Neural progenitor cell (in vitro differentiated cells): Measurements from ENCODE around the gene ITGBL1. TPM values are rescaled to one million over a fixed set of nuclear protein-coding genes. Genes with fewer than 3 reads are reported as not detected.

Experiments
- DNase-seq: peaks from one replicate; pipeline ENCODE4 v3.0.0-alpha.2; 2016; ENCODE audit warnings: low spot score
- H2AFZ ChIP-seq: fragments of 200-600 bp; sonication (generic); replicated peaks from 2 replicates; pipeline ENCODE4 v1.6.1; 2016; ENCODE audit warnings: antibody characterized with exemption
- H3F3A ChIP-seq: fragments of 200-600 bp; sonication (generic); 2 replicates; pipeline ENCODE4 v1.6.1; 2016; ENCODE audit warnings: antibody characterized with exemption, low read depth
- H3K27ac ChIP-seq: fragments of 200-600 bp; sonication (generic); 2 replicates; pipeline ENCODE4 v1.5.1; 2016; ENCODE audit warnings: mild to moderate bottlenecking
- H3K27me3 ChIP-seq: fragments of 200-600 bp; sonication (generic); 2 replicates; pipeline ENCODE4 v1.6.1; 2016; ENCODE audit warnings: mild to moderate bottlenecking, moderate library complexity
- H3K36me3 ChIP-seq: fragments of 200-600 bp; sonication (generic); 2 replicates; pipeline ENCODE4 v1.5.1; 2016
- H3K4me1 ChIP-seq: fragments of 200-600 bp; sonication (generic); 2 replicates; pipeline ENCODE4 v1.6.1; 2016; ENCODE audit warnings: mixed run types
- H3K4me2 ChIP-seq: fragments of 200-600 bp; sonication (generic); 2 replicates; pipeline ENCODE4 v1.6.1; 2016
- H3K4me3 ChIP-seq: fragments of 200-600 bp; sonication (generic); 2 replicates; pipeline ENCODE4 v1.5.1; 2016
- H3K79me2 ChIP-seq: fragments of 200-600 bp; sonication (generic); 2 replicates; pipeline ENCODE4 v1.6.1; 2016; ENCODE audit warnings: low read depth
- H3K9ac ChIP-seq: fragments of 200-600 bp; sonication (generic); 2 replicates; pipeline ENCODE4 v1.6.1; 2016
- H3K9me3 ChIP-seq: fragments of 200-600 bp; sonication (generic); 2 replicates; pipeline ENCODE4 v1.5.1; 2016; ENCODE audit warnings: low read depth
- H4K20me1 ChIP-seq: fragments of 200-600 bp; sonication (generic); 2 replicates; pipeline ENCODE4 v1.6.1; 2016; ENCODE audit warnings: low read depth
- H3K27ac Mint-ChIP-seq: 3 replicates; pipeline ENCODE4 v1.8.0; 2021; ENCODE audit warnings: mixed read lengths
- H3K27me3 Mint-ChIP-seq: 2 replicates; pipeline ENCODE4 v1.8.0; 2022; ENCODE audit warnings: low read depth, mild to moderate bottlenecking, inconsistent platforms, moderate library complexity, mixed read lengths; ENCODE audit not compliant: insufficient read depth
- H3K36me3 Mint-ChIP-seq: 3 replicates; pipeline ENCODE4 v1.8.0; 2021; ENCODE audit warnings: mixed read lengths
- H3K4me1 Mint-ChIP-seq: 3 replicates; pipeline ENCODE4 v1.8.0; 2021; ENCODE audit warnings: mixed read lengths
- H3K4me3 Mint-ChIP-seq: 3 replicates; pipeline ENCODE4 v1.8.0; 2021; ENCODE audit warnings: mild to moderate bottlenecking, moderate library complexity, mixed read lengths
- H3K9me3 Mint-ChIP-seq: 3 replicates; pipeline ENCODE4 v1.8.0; 2020; ENCODE audit warnings: mixed read lengths
- CTCF ChIP-seq: fragments of 200-600 bp; sonication (generic); IDR thresholded peaks from 2 replicates; pipeline ENCODE4 v1.5.1; 2017; ENCODE audit warnings: antibody characterized with exemption, mild to moderate bottlenecking
- EZH2 ChIP-seq: fragments of 200-600 bp; sonication (generic); IDR thresholded peaks from 2 replicates; pipeline ENCODE4 v1.6.1; 2017; ENCODE audit warnings: antibody characterized with exemption, mild to moderate bottlenecking, moderate library complexity
- EZH2phosphoT487 ChIP-seq: fragments of 200-600 bp; sonication (generic); IDR thresholded peaks from 2 replicates; pipeline ENCODE4 v1.6.1; 2017; ENCODE audit warnings: antibody characterized with exemption
- total RNA-seq: library from RNA; depleted of rRNA; stranded (reverse); fragments of >200 nt; gene quantifications from 2 replicates; pipeline ENCODE4 v1.2.3, GENCODE V29; 2015; ENCODE audit warnings: low replicate concordance

ITGBL1 gene
- total RNA-seq, 1 donor from 2014 or later: not detected

- H3K36me3 Mint-ChIP-seq: no peaks in the 10 kb centered on the region
- Histone ChIP-seq H3F3A (no peaks in the 10 kb centered on the region), H3K27ac (no peak overlapping the region), H3K4me2 (no peak overlapping the region), H3K9me3 (no peaks in the 10 kb centered on the region), H3K4me3 (no peak overlapping the region), H3K36me3 (no peaks in the 10 kb centered on the region), H3K4me1 (no peaks in the 10 kb centered on the region), H3K9ac (no peak overlapping the region), H2AFZ (no peak overlapping the region), H4K20me1 (no peaks in the 10 kb centered on the region), H3K27me3 (no peaks in the 10 kb centered on the region), H3K79me2 (no peaks in the 10 kb centered on the region)
- peaks cover 12% of the 10 kb centered on the region for H3K4me1 Mint-ChIP-seq
- no peaks in the 10 kb centered on the region for H3K9me3 Mint-ChIP-seq
- H3K27me3 Mint-ChIP-seq: no peaks in the 10 kb centered on the region
- H3K27ac Mint-ChIP-seq: no peak overlapping the region
- no peak for DNase-seq
- no peak for TF ChIP-seq EZH2phosphoT487
- TF ChIP-seq CTCF: no peak
- TF ChIP-seq EZH2: no peak
- H3K4me3 Mint-ChIP-seq: no peak overlapping the region
These were observed 176.4 kb downstream of the ITGBL1 start for GRCh38 chr13:101628900-101629299.

- Histone ChIP-seq H3K9me3 (no peaks in the 10 kb centered on the region), H3K4me1 (no peaks in the 10 kb centered on the region), H3K79me2 (no peaks in the 10 kb centered on the region), H3K36me3 (no peaks in the 10 kb centered on the region), H2AFZ (no peak overlapping the region), H3K27ac (no peak overlapping the region), H3K4me3 (no peak overlapping the region), H3F3A (no peaks in the 10 kb centered on the region), H3K27me3 (no peaks in the 10 kb centered on the region), H3K4me2 (no peak overlapping the region), H3K9ac (no peak overlapping the region), H4K20me1 (no peaks in the 10 kb centered on the region)
- no peak overlapping the region for H3K4me3 Mint-ChIP-seq
- H3K27me3 Mint-ChIP-seq: no peaks in the 10 kb centered on the region
- no peaks in the 10 kb centered on the region for H3K36me3 Mint-ChIP-seq
- no peak overlapping the region for H3K27ac Mint-ChIP-seq
- TF ChIP-seq CTCF: no peak
- TF ChIP-seq EZH2: no peak
- no peak for TF ChIP-seq EZH2phosphoT487
- H3K9me3 Mint-ChIP-seq: no peaks in the 10 kb centered on the region
- no peaks in the 10 kb centered on the region for H3K4me1 Mint-ChIP-seq
- no peak for DNase-seq
These were observed 178.9 kb downstream of the ITGBL1 start for GRCh38 chr13:101631395-101631794.

- Histone ChIP-seq H3K4me3 (no peak overlapping the region), H3K27ac (no peak overlapping the region), H3K27me3 (no peaks in the 10 kb centered on the region), H3K4me1 (no peaks in the 10 kb centered on the region), H2AFZ (no peak overlapping the region), H3K36me3 (no peaks in the 10 kb centered on the region), H3K79me2 (no peaks in the 10 kb centered on the region), H4K20me1 (no peaks in the 10 kb centered on the region), H3K4me2 (no peak overlapping the region), H3F3A (no peaks in the 10 kb centered on the region), H3K9me3 (no peaks in the 10 kb centered on the region), H3K9ac (no peak overlapping the region)
- TF ChIP-seq EZH2phosphoT487 (no peak), EZH2 (no peak), CTCF (no peak)
- Mint-ChIP-seq H3K4me1 (no peaks in the 10 kb centered on the region), H3K9me3 (no peaks in the 10 kb centered on the region), H3K27me3 (no peaks in the 10 kb centered on the region), H3K36me3 (no peaks in the 10 kb centered on the region), H3K4me3 (no peak overlapping the region), H3K27ac (no peak overlapping the region)
- no peak for DNase-seq
These were observed 181.7 kb downstream of the ITGBL1 start for GRCh38 chr13:101634142-101634541.

GRCh38 chr13:101639711-101640110, 187.2 kb downstream of the ITGBL1 start:
- H3K27me3 Mint-ChIP-seq: no peaks in the 10 kb centered on the region

More at GRCh38 chr13:101639711-101640110, 187.2 kb downstream of the ITGBL1 start:
- Histone ChIP-seq H3K79me2 (no peaks in the 10 kb centered on the region), H3K4me2 (no peak overlapping the region), H4K20me1 (no peaks in the 10 kb centered on the region), H3K4me1 (no peaks in the 10 kb centered on the region), H3K27me3 (no peaks in the 10 kb centered on the region), H2AFZ (no peak overlapping the region), H3K9me3 (no peaks in the 10 kb centered on the region), H3F3A (no peaks in the 10 kb centered on the region), H3K27ac (no peak overlapping the region), H3K9ac (no peak overlapping the region), H3K4me3 (no peak overlapping the region), H3K36me3 (no peaks in the 10 kb centered on the region)
- no peak overlapping the region for H3K27ac Mint-ChIP-seq
- no peak for TF ChIP-seq EZH2phosphoT487
- no peak for TF ChIP-seq CTCF
- TF ChIP-seq EZH2: no peak
- H3K36me3 Mint-ChIP-seq: no peaks in the 10 kb centered on the region
- no peak overlapping the region for H3K4me3 Mint-ChIP-seq
- H3K9me3 Mint-ChIP-seq: no peaks in the 10 kb centered on the region
- H3K4me1 Mint-ChIP-seq: no peaks in the 10 kb centered on the region
- DNase-seq: no peak
